OCI-LY7 (cell line): ENCODE results near the gene DVL1. TPM values are rescaled to one million over a fixed set of nuclear protein-coding genes. Genes with fewer than 3 reads are reported as not detected.

ENCODE experiments used
- BruUV-seq: library from RNA; stranded (reverse); fragments of 400-500 nt; replicated peaks from 2 replicates; lab custom pipeline; 2021; lab: Mats Ljungman, UMichigan
- CTCF ChIA-PET: fragments of 300-600 bp; sonication (Branson Sonifier 250); formaldehyde crosslinking; loops from one replicate; lab custom pipeline; 2022; ENCODE audit warnings: antibody characterized with exemption; ENCODE audit not compliant: unreplicated experiment; lab: Charles Lee
- POLR2A ChIA-PET: fragments of 300-600 bp; sonication (Branson Sonifier 250); formaldehyde crosslinking; loops from one replicate; lab custom pipeline; 2022; ENCODE audit warnings: antibody characterized with exemption; lab: Charles Lee
- DNase-seq: peaks from one replicate; pipeline ENCODE4 v3.0.0-alpha.2; 2015; ENCODE audit warnings: low spot score
- H2AFZ ChIP-seq: fragments of 200-600 bp; sonication (generic), shearing (Covaris generic); 2 replicates; pipeline ENCODE4 v1.6.1; 2014; ENCODE audit warnings: mild to moderate bottlenecking, antibody characterized with exemption, low read length, moderate library complexity
- H3K27ac ChIP-seq: fragments of 200-600 bp; sonication (generic); 2 replicates; pipeline ENCODE4 v1.5.1; 2014; ENCODE audit warnings: mixed run types, low read depth, mild to moderate bottlenecking, moderate library complexity, low read length, inconsistent platforms; ENCODE audit not compliant: poor library complexity, severe bottlenecking
- H3K36me3 ChIP-seq: fragments of 200-600 bp; sonication (generic); 2 replicates; pipeline ENCODE4 v1.6.1; 2014; ENCODE audit warnings: mild to moderate bottlenecking, antibody characterized with exemption, low read length, moderate library complexity, mixed read lengths; ENCODE audit not compliant: insufficient read depth
- H3K4me1 ChIP-seq: fragments of 200-600 bp; sonication (generic); 2 replicates; pipeline ENCODE4 v1.5.1; 2014; ENCODE audit warnings: mild to moderate bottlenecking, low read length; ENCODE audit not compliant: insufficient read depth, poor library complexity, severe bottlenecking
- H3K4me2 ChIP-seq: fragments of 200-600 bp; sonication (generic); 2 replicates; pipeline ENCODE4 v1.6.1; 2014; ENCODE audit warnings: mild to moderate bottlenecking, low read length
- H3K4me3 ChIP-seq: fragments of 200-600 bp; sonication (generic); 2 replicates; pipeline ENCODE4 v1.5.1; 2014; ENCODE audit warnings: mild to moderate bottlenecking, low read depth, low read length; ENCODE audit not compliant: poor library complexity, severe bottlenecking
- H3K79me2 ChIP-seq: fragments of 200-600 bp; sonication (generic); 2 replicates; pipeline ENCODE4 v1.6.1; 2016; ENCODE audit warnings: low read depth, mild to moderate bottlenecking, low read length, moderate library complexity, mixed read lengths; ENCODE audit not compliant: insufficient read depth
- H3K9me2 ChIP-seq: fragments of 200-600 bp; sonication (generic); 2 replicates; pipeline ENCODE4 v1.6.1; 2016; ENCODE audit warnings: mild to moderate bottlenecking, low read length, mixed read lengths; ENCODE audit not compliant: insufficient read depth
- H3K9me3 ChIP-seq: fragments of 200-600 bp; sonication (generic); 2 replicates; pipeline ENCODE4 v1.6.1; 2014; ENCODE audit warnings: mild to moderate bottlenecking, mixed run types, low read length, mixed read lengths
- H4K20me1 ChIP-seq: fragments of 200-600 bp; sonication (generic); 2 replicates; pipeline ENCODE4 v1.6.1; 2014; ENCODE audit warnings: mild to moderate bottlenecking, antibody characterized with exemption, low read length, moderate library complexity, mixed read lengths; ENCODE audit not compliant: insufficient read depth
- CTCF ChIP-seq: fragments of 200-600 bp; sonication (generic); conservative IDR thresholded peaks from 2 replicates; pipeline ENCODE4 v1.5.1; 2014; ENCODE audit warnings: mild to moderate bottlenecking, antibody characterized with exemption, low read length, moderate library complexity, mixed read lengths
- EZH2phosphoT487 ChIP-seq: fragments of 200-600 bp; sonication (generic); IDR thresholded peaks from 2 replicates; pipeline ENCODE4 v1.6.1; 2018; ENCODE audit warnings: low read depth, borderline replicate concordance, mild to moderate bottlenecking, mixed run types, antibody characterized with exemption, low read length, moderate library complexity, mixed read lengths
- intact Hi-C: fragments of 100-400 bp; cut with micrococcal nuclease; formaldehyde crosslinking; loops from one replicate; pipeline ENCODE4 v1.10.0; 2022; ENCODE audit not compliant: unreplicated experiment
- total RNA-seq, 2 experiments: library from RNA; depleted of rRNA in 1 of 2; stranded (reverse); fragments of >200 nt in 1 of 2; shearing (Covaris generic) in 1 of 2; gene quantifications; 2 replicates each; pipeline ENCODE4 v1.2.3, GENCODE V29; 2014 to 2022

DVL1 gene
- total RNA-seq, 2 experiments from 2014 or later, result 27.8 to 47.1 TPM

DNA sequence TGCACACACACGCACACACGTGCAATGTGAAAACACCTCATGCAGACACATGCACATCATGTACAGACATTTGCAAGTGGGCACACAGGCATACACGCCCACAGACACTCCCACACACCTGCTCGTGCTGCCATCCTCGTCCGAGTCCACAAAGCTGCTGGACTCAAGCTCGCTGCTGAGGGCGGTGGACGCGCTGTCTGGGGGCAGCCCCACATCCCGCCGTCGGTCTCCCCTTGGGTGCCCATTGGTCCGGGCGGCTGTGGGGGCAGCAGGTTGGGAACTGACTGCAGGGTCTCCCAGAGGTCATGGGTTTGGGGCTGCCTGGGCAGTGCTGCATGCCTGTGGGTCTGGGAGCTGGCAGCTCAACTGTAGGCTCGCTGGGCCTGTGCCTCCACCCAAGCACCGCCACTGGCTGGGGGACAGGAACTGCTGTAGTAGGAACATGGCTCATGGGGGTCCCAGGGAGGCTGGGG lies 7.6 kb downstream of the DVL1 start:
- H3K9me2 ChIP-seq, result no peaks in the 10 kb centered on the region
- H2AFZ ChIP-seq, result no peak overlapping the region
- H3K4me3 ChIP-seq, result no peak overlapping the region
- H3K79me2 ChIP-seq, result no peaks in the 10 kb centered on the region
- peaks cover 10% of the 10 kb centered on the region for H3K36me3 ChIP-seq
- no peak overlapping the region for H3K27ac ChIP-seq
- H3K4me1 ChIP-seq, result no peaks in the 10 kb centered on the region
- TF ChIP-seq CTCF (no peak), EZH2phosphoT487 (no peak)
- no TSS peak for BruUV-seq
- no peaks in the 10 kb centered on the region; the same call in 1 of the 2 replicates for H4K20me1 ChIP-seq
- no peak for DNase-seq
- no peaks in the 10 kb centered on the region for H3K9me3 ChIP-seq
- intact Hi-C loops, result no loop called here
- no peak overlapping the region for H3K4me2 ChIP-seq
- ChIA-PET POLR2A (no interaction called here), CTCF (no interaction called here)

- Histone ChIP-seq H3K36me3 (peaks cover 10% of the 10 kb centered on the region), H4K20me1 (no peaks in the 10 kb centered on the region; the same call in 1 of the 2 replicates), H3K4me2 (no peak overlapping the region), H3K9me3 (no peaks in the 10 kb centered on the region), H3K4me1 (no peaks in the 10 kb centered on the region), H3K4me3 (no peak overlapping the region), H2AFZ (no peak overlapping the region), H3K27ac (no peak overlapping the region), H3K79me2 (no peaks in the 10 kb centered on the region), H3K9me2 (no peaks in the 10 kb centered on the region)
- ChIA-PET POLR2A (no interaction called here), CTCF (no interaction called here)
- DNase-seq, result no peak
- no TSS peak for BruUV-seq
- TF ChIP-seq CTCF (no peak), EZH2phosphoT487 (no peak)
- intact Hi-C loops, result no loop called here
Measured at GRCh38 chr1:1340791-1341548, 8.2 kb downstream of the DVL1 start.

GRCh38 chr1:1340185-1340584 lies 9.0 kb downstream of the DVL1 start:
- BruUV-seq, result no TSS peak
- Histone ChIP-seq H3K4me2 (no peak overlapping the region), H3K9me2 (no peaks in the 10 kb centered on the region), H3K79me2 (no peaks in the 10 kb centered on the region), H2AFZ (no peak overlapping the region), H3K4me3 (no peak overlapping the region), H3K36me3 (peaks cover 10% of the 10 kb centered on the region), H3K27ac (no peak overlapping the region), H3K9me3 (no peaks in the 10 kb centered on the region), H4K20me1 (no peaks in the 10 kb centered on the region; the same call in 1 of the 2 replicates), H3K4me1 (no peaks in the 10 kb centered on the region)
- no peak for DNase-seq
- ChIA-PET CTCF (no interaction called here), POLR2A (no interaction called here)
- no peak for TF ChIP-seq EZH2phosphoT487
- intact Hi-C loops, result no loop called here
